Skeletal muscle satellite cell (primary cell): Measurements from ENCODE around the gene VTI1A.

Experiments
- H3K27me3 ChIP-seq: 2 replicates; pipeline ENCODE4 v1.7.0; 2013; ENCODE audit warnings: low read length; ENCODE audit not compliant: control insufficient read depth, insufficient read depth
- H3K36me3 ChIP-seq: 2 replicates; pipeline ENCODE4 v1.7.0; 2013; ENCODE audit warnings: mild to moderate bottlenecking, control low read depth, low read length; ENCODE audit not compliant: insufficient read depth
- H3K4me1 ChIP-seq: 2 replicates; pipeline ENCODE4 v1.7.0; 2013; ENCODE audit warnings: low read length; ENCODE audit not compliant: control insufficient read depth, insufficient read depth
- H3K4me2 ChIP-seq: 2 replicates; pipeline ENCODE4 v1.7.0; 2013; ENCODE audit warnings: mild to moderate bottlenecking, low read length
- H3K4me3 ChIP-seq: 2 replicates; pipeline ENCODE4 v1.7.0; 2013; ENCODE audit warnings: low read length
- H3K9ac ChIP-seq: 2 replicates; pipeline ENCODE4 v1.7.0; 2013; ENCODE audit warnings: mild to moderate bottlenecking, low read depth, low read length, moderate library complexity
- H3K9me3 ChIP-seq: replicated peaks from 2 replicates; pipeline ENCODE4 v1.7.0; 2013; ENCODE audit warnings: mild to moderate bottlenecking, control low read depth, low read length

Gene VTI1A

GRCh38 chr10:112755446-112756234 lies 308.6 kb downstream of the VTI1A start:
- peaks cover 28% of the 10 kb centered on the region for H3K4me1 ChIP-seq
- no peak overlapping the region for H3K4me2 ChIP-seq
- H3K4me3 ChIP-seq, result no peak overlapping the region
- H3K27me3 ChIP-seq, result no peaks in the 10 kb centered on the region
- H3K9me3 ChIP-seq, result no peaks in the 10 kb centered on the region
- H3K9ac ChIP-seq, result no peak overlapping the region
- no peaks in the 10 kb centered on the region for H3K36me3 ChIP-seq

GRCh38 chr10:112756235-112756527 lies 309.2 kb downstream of the VTI1A start:
- H3K4me3 ChIP-seq, result no peak overlapping the region
- no peak overlapping the region for H3K4me2 ChIP-seq
- no peaks in the 10 kb centered on the region for H3K27me3 ChIP-seq
- no peaks in the 10 kb centered on the region for H3K36me3 ChIP-seq
- H3K9me3 ChIP-seq, result no peaks in the 10 kb centered on the region
- peaks cover 28% of the 10 kb centered on the region for H3K4me1 ChIP-seq
- H3K9ac ChIP-seq, result no peak overlapping the region

- Histone ChIP-seq H3K4me3 (no peak overlapping the region), H3K27me3 (no peaks in the 10 kb centered on the region), H3K9ac (no peak overlapping the region), H3K4me1 (peaks cover 13% of the 10 kb centered on the region), H3K36me3 (no peaks in the 10 kb centered on the region), H3K4me2 (no peak overlapping the region), H3K9me3 (no peaks in the 10 kb centered on the region)
Observed at GRCh38 chr10:112758961-112759360, 311.9 kb downstream of the VTI1A start.

GRCh38 chr10:112759496-112759895 lies 312.5 kb downstream of the VTI1A start:
- Histone ChIP-seq H3K4me3 (no peak overlapping the region), H3K9ac (no peak overlapping the region), H3K4me1 (peaks cover 13% of the 10 kb centered on the region), H3K9me3 (no peaks in the 10 kb centered on the region), H3K36me3 (no peaks in the 10 kb centered on the region), H3K4me2 (no peak overlapping the region), H3K27me3 (no peaks in the 10 kb centered on the region)

- Histone ChIP-seq H3K4me2 (no peak overlapping the region), H3K9ac (no peak overlapping the region), H3K9me3 (no peaks in the 10 kb centered on the region), H3K27me3 (no peaks in the 10 kb centered on the region), H3K36me3 (no peaks in the 10 kb centered on the region), H3K4me3 (no peak overlapping the region), H3K4me1 (peaks cover 16% of the 10 kb centered on the region)
Observed at GRCh38 chr10:112761256-112761655, 314.2 kb downstream of the VTI1A start.

- H3K27me3 ChIP-seq, result peaks cover 4% of the 10 kb centered on the region
- no peaks in the 10 kb centered on the region for H3K36me3 ChIP-seq
- no peaks in the 10 kb centered on the region for H3K9me3 ChIP-seq
- no peak overlapping the region for H3K4me2 ChIP-seq
- peaks cover 16% of the 10 kb centered on the region for H3K4me1 ChIP-seq
- H3K4me3 ChIP-seq, result no peak overlapping the region
- no peak overlapping the region for H3K9ac ChIP-seq
Observed at GRCh38 chr10:112763916-112764520, 317.0 kb downstream of the VTI1A start.

- H3K4me3 ChIP-seq, result no peak overlapping the region
- H3K27me3 ChIP-seq, result peaks cover 4% of the 10 kb centered on the region
- H3K9me3 ChIP-seq, result no peaks in the 10 kb centered on the region
- no peak overlapping the region for H3K4me2 ChIP-seq
- H3K4me1 ChIP-seq, result peaks cover 16% of the 10 kb centered on the region
- H3K9ac ChIP-seq, result no peak overlapping the region
- H3K36me3 ChIP-seq, result no peaks in the 10 kb centered on the region
Observed at GRCh38 chr10:112765717-112766235, 318.8 kb downstream of the VTI1A start.

- Histone ChIP-seq H3K9ac (no peak overlapping the region), H3K4me1 (peaks cover 16% of the 10 kb centered on the region), H3K27me3 (peaks cover 4% of the 10 kb centered on the region), H3K36me3 (no peaks in the 10 kb centered on the region), H3K9me3 (no peaks in the 10 kb centered on the region), H3K4me2 (no peak overlapping the region), H3K4me3 (no peak overlapping the region)
Observed at GRCh38 chr10:112766636-112767035, 319.6 kb downstream of the VTI1A start.

GRCh38 chr10:112767156-112767555 lies 320.1 kb downstream of the VTI1A start:
- H3K9me3 ChIP-seq, result no peaks in the 10 kb centered on the region
- H3K4me2 ChIP-seq, result no peak overlapping the region
- H3K4me3 ChIP-seq, result no peak overlapping the region
- peaks cover 16% of the 10 kb centered on the region for H3K4me1 ChIP-seq
- no peaks in the 10 kb centered on the region for H3K36me3 ChIP-seq
- H3K27me3 ChIP-seq, result peaks cover 4% of the 10 kb centered on the region
- no peak overlapping the region for H3K9ac ChIP-seq

GRCh38 chr10:112768121-112768520 lies 321.1 kb downstream of the VTI1A start:
- peaks cover 4% of the 10 kb centered on the region for H3K27me3 ChIP-seq
- H3K9ac ChIP-seq, result no peak overlapping the region
- no peaks in the 10 kb centered on the region for H3K9me3 ChIP-seq
- H3K4me1 ChIP-seq, result peaks cover 16% of the 10 kb centered on the region
- no peak overlapping the region for H3K4me2 ChIP-seq
- no peak overlapping the region for H3K4me3 ChIP-seq
- H3K36me3 ChIP-seq, result no peaks in the 10 kb centered on the region

- H3K4me1 ChIP-seq, result peaks cover 9% of the 10 kb centered on the region
- no peaks in the 10 kb centered on the region for H3K36me3 ChIP-seq
- H3K27me3 ChIP-seq, result peaks cover 4% of the 10 kb centered on the region
- no peaks in the 10 kb centered on the region for H3K9me3 ChIP-seq
- no peak overlapping the region for H3K9ac ChIP-seq
- no peak overlapping the region for H3K4me3 ChIP-seq
- H3K4me2 ChIP-seq, result no peak overlapping the region
Observed at GRCh38 chr10:112769081-112769480, 322.1 kb downstream of the VTI1A start.
